NB4 (cell line): ENCODE measurements around the gene FCN2.

Source experiments
- MYC ChIP-seq: IDR thresholded peaks from 2 replicates; pipeline ENCODE4 v1.6.1; 2011; ENCODE audit warnings: low read depth, low read length
- POLR2A ChIP-seq: IDR thresholded peaks from 2 replicates; pipeline ENCODE4 v1.6.1; 2011; ENCODE audit warnings: mild to moderate bottlenecking; ENCODE audit not compliant: insufficient read length; ENCODE audit errors: extremely low read depth
- TF ChIP-seq, protein P1 (sequence below): IDR thresholded peaks from one replicate; pipeline ENCODE4 v1.5.1; 2012; ENCODE audit warnings: low read depth, low read length
- TF ChIP-seq, protein P2 (sequence below): IDR thresholded peaks from 2 replicates; pipeline ENCODE4 v1.6.1; 2011; ENCODE audit warnings: low read depth, low read length

DNA sequence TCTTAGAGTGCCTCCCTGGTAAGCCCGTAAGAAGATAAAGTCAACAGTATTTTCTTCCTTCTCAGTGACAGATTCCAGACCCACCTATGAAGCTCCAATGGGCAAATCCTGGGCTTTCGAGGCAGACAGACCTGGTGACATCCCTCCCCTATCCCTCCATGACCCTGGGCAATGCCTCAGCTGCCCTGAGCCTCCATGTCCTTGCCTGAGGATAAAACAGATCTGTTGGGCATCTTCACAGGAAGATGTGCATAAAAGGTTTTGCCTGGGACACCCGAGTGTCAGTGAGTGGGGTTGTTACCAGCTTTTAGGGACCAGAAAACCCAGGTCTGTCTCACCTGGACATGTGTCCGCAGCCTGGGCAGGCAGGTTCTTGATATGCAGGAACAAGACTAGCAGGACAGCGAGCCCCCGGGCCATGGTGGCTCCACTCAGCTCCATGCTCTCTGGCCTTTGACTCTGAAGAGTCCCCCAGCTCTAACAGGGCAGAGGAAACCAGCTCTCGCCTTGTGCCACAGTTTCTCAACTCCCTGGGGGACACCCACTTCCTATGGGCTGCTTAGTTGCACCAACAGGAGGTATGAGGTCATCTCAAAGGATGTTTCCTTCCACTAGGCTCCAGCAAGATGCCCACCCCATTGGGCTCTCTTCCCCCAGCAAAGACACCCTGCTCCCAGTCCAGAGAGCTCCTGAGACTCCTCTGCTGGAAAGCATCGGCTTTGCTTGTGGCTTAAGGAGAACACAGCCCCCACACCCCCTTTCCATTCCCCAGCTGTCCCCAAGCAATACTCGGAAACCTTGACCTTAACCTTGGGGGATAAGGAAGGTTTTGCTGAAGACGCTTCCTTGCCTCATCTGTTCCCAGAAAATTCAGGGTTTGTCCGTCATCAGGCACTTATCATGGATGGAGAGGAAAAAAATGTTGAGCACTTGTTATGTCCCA is 37.1 kb downstream of the FCN2 start, which contains the start of gene FCN1:
- TF ChIP-seq MYC (peak; percentile 81), POLR2A (peak; percentile 70)
- TF ChIP-seq, protein P1, sequence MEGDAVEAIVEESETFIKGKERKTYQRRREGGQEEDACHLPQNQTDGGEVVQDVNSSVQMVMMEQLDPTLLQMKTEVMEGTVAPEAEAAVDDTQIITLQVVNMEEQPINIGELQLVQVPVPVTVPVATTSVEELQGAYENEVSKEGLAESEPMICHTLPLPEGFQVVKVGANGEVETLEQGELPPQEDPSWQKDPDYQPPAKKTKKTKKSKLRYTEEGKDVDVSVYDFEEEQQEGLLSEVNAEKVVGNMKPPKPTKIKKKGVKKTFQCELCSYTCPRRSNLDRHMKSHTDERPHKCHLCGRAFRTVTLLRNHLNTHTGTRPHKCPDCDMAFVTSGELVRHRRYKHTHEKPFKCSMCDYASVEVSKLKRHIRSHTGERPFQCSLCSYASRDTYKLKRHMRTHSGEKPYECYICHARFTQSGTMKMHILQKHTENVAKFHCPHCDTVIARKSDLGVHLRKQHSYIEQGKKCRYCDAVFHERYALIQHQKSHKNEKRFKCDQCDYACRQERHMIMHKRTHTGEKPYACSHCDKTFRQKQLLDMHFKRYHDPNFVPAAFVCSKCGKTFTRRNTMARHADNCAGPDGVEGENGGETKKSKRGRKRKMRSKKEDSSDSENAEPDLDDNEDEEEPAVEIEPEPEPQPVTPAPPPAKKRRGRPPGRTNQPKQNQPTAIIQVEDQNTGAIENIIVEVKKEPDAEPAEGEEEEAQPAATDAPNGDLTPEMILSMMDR, result no peak
- TF ChIP-seq, protein P2, sequence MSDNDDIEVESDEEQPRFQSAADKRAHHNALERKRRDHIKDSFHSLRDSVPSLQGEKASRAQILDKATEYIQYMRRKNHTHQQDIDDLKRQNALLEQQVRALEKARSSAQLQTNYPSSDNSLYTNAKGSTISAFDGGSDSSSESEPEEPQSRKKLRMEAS, result peak; percentile 62; the same call in 1 of the 2 replicates
